OCI-LY7 (cell line): ENCODE data around the gene KCNQ4.

Experiments used
- EZH2phosphoT487 ChIP-seq: fragments of 200-600 bp; sonication (generic); IDR thresholded peaks from 2 replicates; pipeline ENCODE4 v1.6.1; 2018; ENCODE audit warnings: low read depth, borderline replicate concordance, mild to moderate bottlenecking, mixed run types, antibody characterized with exemption, low read length, moderate library complexity, mixed read lengths
- TF ChIP-seq, protein P1 (sequence below): fragments of 200-600 bp; sonication (generic); conservative IDR thresholded peaks from 2 replicates; pipeline ENCODE4 v1.5.1; 2014; ENCODE audit warnings: mild to moderate bottlenecking, antibody characterized with exemption, low read length, moderate library complexity, mixed read lengths

DNA sequence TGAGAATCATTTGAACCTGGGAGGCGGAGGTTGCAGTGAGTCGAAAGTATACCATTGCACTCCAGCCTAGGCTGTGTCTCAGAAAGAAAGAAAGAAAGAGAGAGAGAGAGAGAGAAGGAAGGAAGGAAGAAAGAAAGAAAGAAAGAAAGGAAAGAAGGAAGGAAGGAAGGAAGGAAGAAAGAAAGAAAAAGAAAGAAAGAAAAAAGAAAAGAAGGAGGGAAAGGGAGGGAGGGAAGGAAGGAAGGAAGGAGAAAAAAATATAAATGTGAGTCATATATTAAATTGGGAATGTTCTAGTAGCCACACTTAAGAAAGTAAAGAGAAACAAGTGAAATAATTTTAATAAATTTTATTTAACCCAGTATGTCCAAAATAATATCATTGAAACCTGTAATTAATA, 95.3 kb downstream of the KCNQ4 start:
- TF ChIP-seq, protein P1, sequence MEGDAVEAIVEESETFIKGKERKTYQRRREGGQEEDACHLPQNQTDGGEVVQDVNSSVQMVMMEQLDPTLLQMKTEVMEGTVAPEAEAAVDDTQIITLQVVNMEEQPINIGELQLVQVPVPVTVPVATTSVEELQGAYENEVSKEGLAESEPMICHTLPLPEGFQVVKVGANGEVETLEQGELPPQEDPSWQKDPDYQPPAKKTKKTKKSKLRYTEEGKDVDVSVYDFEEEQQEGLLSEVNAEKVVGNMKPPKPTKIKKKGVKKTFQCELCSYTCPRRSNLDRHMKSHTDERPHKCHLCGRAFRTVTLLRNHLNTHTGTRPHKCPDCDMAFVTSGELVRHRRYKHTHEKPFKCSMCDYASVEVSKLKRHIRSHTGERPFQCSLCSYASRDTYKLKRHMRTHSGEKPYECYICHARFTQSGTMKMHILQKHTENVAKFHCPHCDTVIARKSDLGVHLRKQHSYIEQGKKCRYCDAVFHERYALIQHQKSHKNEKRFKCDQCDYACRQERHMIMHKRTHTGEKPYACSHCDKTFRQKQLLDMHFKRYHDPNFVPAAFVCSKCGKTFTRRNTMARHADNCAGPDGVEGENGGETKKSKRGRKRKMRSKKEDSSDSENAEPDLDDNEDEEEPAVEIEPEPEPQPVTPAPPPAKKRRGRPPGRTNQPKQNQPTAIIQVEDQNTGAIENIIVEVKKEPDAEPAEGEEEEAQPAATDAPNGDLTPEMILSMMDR, result no peak
- TF ChIP-seq EZH2phosphoT487, result no peak
